ENCODE data around the gene BTBD9.

BTBD9 gene

GRCh38 chr6:38508894-38509293 lies 130.8 kb downstream of the BTBD9 start:
- Histone ChIP-seq H3K36me3 (no peaks in the 10 kb centered on the region), H3K4me1 (peaks cover 13% of the 10 kb centered on the region), H3K9me3 (no peaks in the 10 kb centered on the region), H3K4me3 (ENCODE audit: low read depth, low read length) (no peak overlapping the region), H3K27me3 (no peaks in the 10 kb centered on the region)
- no peak for TF ChIP-seq CTCF (IDR thresholded peaks at IDR 0.05; ENCODE audit: low read depth, low read length)
- no peak for DNase-seq

- no peak for DNase-seq
- no peak overlapping the region for H3K4me3 ChIP-seq (ENCODE audit: low read depth, low read length)
- H3K27me3 ChIP-seq, result no peaks in the 10 kb centered on the region
- H3K4me1 ChIP-seq, result peaks cover 17% of the 10 kb centered on the region
- H3K36me3 ChIP-seq, result no peaks in the 10 kb centered on the region
- TF ChIP-seq CTCF (IDR thresholded peaks at IDR 0.05; ENCODE audit: low read depth, low read length), result no peak
- no peaks in the 10 kb centered on the region for H3K9me3 ChIP-seq
These were observed 131.4 kb downstream of the BTBD9 start for GRCh38 chr6:38508286-38508685.

- H3K9me3 ChIP-seq, result no peaks in the 10 kb centered on the region
- H3K4me1 ChIP-seq, result peaks cover 28% of the 10 kb centered on the region
- no peak for DNase-seq
- no peaks in the 10 kb centered on the region for H3K36me3 ChIP-seq
- H3K27me3 ChIP-seq, result no peaks in the 10 kb centered on the region
- TF ChIP-seq CTCF (IDR thresholded peaks at IDR 0.05; ENCODE audit: low read depth, low read length), result no peak
- H3K4me3 ChIP-seq (ENCODE audit: low read depth, low read length), result no peak overlapping the region
These were observed 132.6 kb downstream of the BTBD9 start for GRCh38 chr6:38507173-38507572.

- H3K27me3 ChIP-seq, result no peaks in the 10 kb centered on the region
- no peak for TF ChIP-seq CTCF (IDR thresholded peaks at IDR 0.05; ENCODE audit: low read depth, low read length)
- no peak for DNase-seq
- H3K9me3 ChIP-seq, result no peaks in the 10 kb centered on the region
- H3K4me3 ChIP-seq (ENCODE audit: low read depth, low read length), result no peak overlapping the region
- H3K36me3 ChIP-seq, result no peaks in the 10 kb centered on the region
- H3K4me1 ChIP-seq, result peaks cover 35% of the 10 kb centered on the region
These were observed 133.9 kb downstream of the BTBD9 start for GRCh38 chr6:38505826-38506225.

GRCh38 chr6:38504996-38505395 lies 134.7 kb downstream of the BTBD9 start:
- Histone ChIP-seq H3K9me3 (no peaks in the 10 kb centered on the region), H3K4me1 (peaks cover 37% of the 10 kb centered on the region), H3K36me3 (no peaks in the 10 kb centered on the region), H3K27me3 (no peaks in the 10 kb centered on the region), H3K4me3 (ENCODE audit: low read depth, low read length) (no peak overlapping the region)
- DNase-seq, result no peak
- TF ChIP-seq CTCF (IDR thresholded peaks at IDR 0.05; ENCODE audit: low read depth, low read length), result no peak

GRCh38 chr6:38503960-38504682 lies 135.6 kb downstream of the BTBD9 start:
- H3K36me3 ChIP-seq, result no peaks in the 10 kb centered on the region
- H3K4me3 ChIP-seq (ENCODE audit: low read depth, low read length), result no peak overlapping the region
- no peak for DNase-seq
- no peaks in the 10 kb centered on the region for H3K9me3 ChIP-seq
- H3K4me1 ChIP-seq, result peaks cover 40% of the 10 kb centered on the region
- no peak for TF ChIP-seq CTCF (IDR thresholded peaks at IDR 0.05; ENCODE audit: low read depth, low read length)
- no peaks in the 10 kb centered on the region for H3K27me3 ChIP-seq
